Lower lobe of right lung (tissue), 2 donors: ENCODE data around the gene CELA3B. TPM values are rescaled to one million over a fixed set of nuclear protein-coding genes. Genes with fewer than 3 reads are reported as not detected.
"Not testable (repeated sequence)": the region's sequence is repeated elsewhere in the genome, so short reads cannot be mapped to it uniquely, and the experiment has no call there.

Experiments used
- ATAC-seq, 2 donors: fragments of 200-7000 bp; cut with Tn5 transposase; one replicate each; pipeline ENCODE4 v1.9.1; 2020 to 2022; ENCODE audit warnings: mild to moderate bottlenecking in 2 of 2, moderate library complexity in 2 of 2
- DNase-seq: peaks from one replicate; pipeline ENCODE4 v3.0.0-alpha.2; 2020
- H3K27ac ChIP-seq: fragments of 200-600 bp; one replicate; pipeline ENCODE4 v1.8.0; 2022
- H3K27me3 ChIP-seq: fragments of 200-600 bp; one replicate; pipeline ENCODE4 v1.8.0; 2022; ENCODE audit warnings: low read depth
- H3K36me3 ChIP-seq: fragments of 200-600 bp; one replicate; pipeline ENCODE4 v1.8.0; 2022; ENCODE audit warnings: mild to moderate bottlenecking
- H3K4me1 ChIP-seq: fragments of 200-600 bp; one replicate; pipeline ENCODE4 v1.8.0; 2022
- H3K4me3 ChIP-seq: fragments of 200-600 bp; one replicate; pipeline ENCODE4 v1.8.0; 2022; ENCODE audit warnings: mild to moderate bottlenecking
- H3K9me3 ChIP-seq: fragments of 200-600 bp; one replicate; pipeline ENCODE4 v1.8.0; 2022
- CTCF ChIP-seq: fragments of 200-600 bp; IDR thresholded peaks from one replicate; pipeline ENCODE4 v1.8.0; 2022; ENCODE audit warnings: antibody characterized with exemption, mild to moderate bottlenecking
- intact Hi-C: fragments of 100-400 bp; cut with DNase I; formaldehyde crosslinking; loops from one replicate; pipeline ENCODE4 v1.11.0; 2022
- long read RNA-seq: library from polyadenylated mRNA; unstranded; transcript quantifications from one replicate; pipeline ENCODE4 v2.0.0, GENCODE V29; 2021
- total RNA-seq: library from RNA; stranded (reverse); fragmentation: NEBNext Ultra II Directional; extraction: Animal tissue kit (Norgen Biotek cat#: 25700); gene quantifications from one replicate; pipeline ENCODE4 v1.2.1, GENCODE V29; 2021
- donor health status: DM: no; HTN: yes; CAD: no; lungs with severe emphysema.

Gene CELA3B
- total RNA-seq, result not detected
- long read RNA-seq, result 0 reads

- DNase-seq, H3K9me3 ChIP-seq, H3K27ac ChIP-seq, ATAC-seq, H3K27me3 ChIP-seq, H3K4me3 ChIP-seq, H3K36me3 ChIP-seq, intact Hi-C loops, H3K4me1 ChIP-seq: not testable (repeated sequence)
Observed at GRCh38 chr1:21976703-21977239, at the start of gene CELA3B. Gene CELA3B, plus strand, starts transcription at chr1:21977022. Its CDS starts 18 bp downstream, at chr1:21977040.

- Histone ChIP-seq H3K36me3 (no peaks in the 10 kb centered on the region), H3K9me3 (no peaks in the 10 kb centered on the region), H3K4me3 (no peak overlapping the region), H3K4me1 (peaks cover 85% of the 10 kb centered on the region), H3K27ac (peak overlapping the region; percentile 79), H3K27me3 (no peaks in the 10 kb centered on the region)
- intact Hi-C loops, result no loop called here
- no peak for TF ChIP-seq CTCF
- peak in 1 of 2 donors; percentile 18 for ATAC-seq
- no peak for DNase-seq
Observed at GRCh38 chr1:21927533-21928237, 49.1 kb upstream of the CELA3B start.

- Histone ChIP-seq H3K27ac (peak overlapping the region; percentile 86), H3K36me3 (no peaks in the 10 kb centered on the region), H3K9me3 (no peaks in the 10 kb centered on the region), H3K4me1 (peaks cover 85% of the 10 kb centered on the region), H3K4me3 (no peak overlapping the region), H3K27me3 (no peaks in the 10 kb centered on the region)
- TF ChIP-seq CTCF, result no peak
- intact Hi-C loops, result no loop called here
- ATAC-seq (no peak), DNase-seq (no peak)
Observed at GRCh38 chr1:21930080-21930571, 46.7 kb upstream of the CELA3B start.

GRCh38 chr1:21930629-21931170 lies 46.1 kb upstream of the CELA3B start:
- Histone ChIP-seq H3K9me3 (no peaks in the 10 kb centered on the region), H3K4me3 (no peak overlapping the region), H3K27me3 (no peaks in the 10 kb centered on the region), H3K4me1 (peaks cover 85% of the 10 kb centered on the region), H3K27ac (peak overlapping the region; percentile 86), H3K36me3 (no peaks in the 10 kb centered on the region)
- intact Hi-C loops, result no loop called here
- TF ChIP-seq CTCF, result no peak
- no peak for DNase-seq
- no peak for ATAC-seq

- TF ChIP-seq CTCF, result no peak
- H3K4me1 ChIP-seq, result peaks cover 82% of the 10 kb centered on the region
- H3K9me3 ChIP-seq, result no peaks in the 10 kb centered on the region
- no peaks in the 10 kb centered on the region for H3K36me3 ChIP-seq
- peak overlapping the region; percentile 15 for H3K4me3 ChIP-seq
- DNase-seq (peak; percentile 88), ATAC-seq (peak; percentile 86 to 87)
- intact Hi-C loops, result no loop called here
- no peaks in the 10 kb centered on the region for H3K27me3 ChIP-seq
- peak overlapping the region; percentile 86 for H3K27ac ChIP-seq
Observed at GRCh38 chr1:21931171-21932093, 45.4 kb upstream of the CELA3B start.
